Stimulated activated naive CD8-positive, alpha-beta T cell treated with anti-CD3 and anti-CD28 coated beads, Interleukin-15, Interleukin-2, amounts not matched to agents 100 U/mL and 50 U/mL, for 24 hours (primary cell): ENCODE measurements around the gene KIF13A.
"Not testable (repeated sequence)": the region's sequence is repeated elsewhere in the genome, so short reads cannot be mapped to it uniquely, and the experiment has no call there.

Source experiments
- ATAC-seq: fragments of 150-1000 bp; cut with Tn5 transposase; one replicate; pipeline ENCODE4 v1.10.0; 2021
- DNase-seq: peaks from one replicate; pipeline ENCODE4 v3.0.0; 2021

The KIF13A gene

DNA sequence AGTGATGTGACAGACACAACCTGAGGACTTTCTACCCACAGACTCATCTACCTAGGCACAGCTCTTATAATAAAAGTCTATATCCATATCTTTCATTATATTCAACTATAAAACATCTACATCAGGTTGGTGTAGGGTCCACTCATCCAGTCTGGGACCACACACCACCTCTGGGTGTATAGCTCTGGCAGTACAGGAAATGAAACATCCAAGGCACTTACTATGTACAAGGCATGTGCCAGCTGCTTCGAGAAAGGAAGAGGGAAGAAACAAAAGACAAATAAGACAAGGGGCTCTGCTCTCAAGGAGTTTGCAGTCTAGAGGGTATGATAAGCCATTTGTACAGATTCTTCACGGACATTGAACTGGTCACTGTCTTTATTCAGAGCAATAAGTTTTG is 18.6 kb downstream of the KIF13A start:
- DNase-seq (no peak), ATAC-seq (no peak)

DNA sequence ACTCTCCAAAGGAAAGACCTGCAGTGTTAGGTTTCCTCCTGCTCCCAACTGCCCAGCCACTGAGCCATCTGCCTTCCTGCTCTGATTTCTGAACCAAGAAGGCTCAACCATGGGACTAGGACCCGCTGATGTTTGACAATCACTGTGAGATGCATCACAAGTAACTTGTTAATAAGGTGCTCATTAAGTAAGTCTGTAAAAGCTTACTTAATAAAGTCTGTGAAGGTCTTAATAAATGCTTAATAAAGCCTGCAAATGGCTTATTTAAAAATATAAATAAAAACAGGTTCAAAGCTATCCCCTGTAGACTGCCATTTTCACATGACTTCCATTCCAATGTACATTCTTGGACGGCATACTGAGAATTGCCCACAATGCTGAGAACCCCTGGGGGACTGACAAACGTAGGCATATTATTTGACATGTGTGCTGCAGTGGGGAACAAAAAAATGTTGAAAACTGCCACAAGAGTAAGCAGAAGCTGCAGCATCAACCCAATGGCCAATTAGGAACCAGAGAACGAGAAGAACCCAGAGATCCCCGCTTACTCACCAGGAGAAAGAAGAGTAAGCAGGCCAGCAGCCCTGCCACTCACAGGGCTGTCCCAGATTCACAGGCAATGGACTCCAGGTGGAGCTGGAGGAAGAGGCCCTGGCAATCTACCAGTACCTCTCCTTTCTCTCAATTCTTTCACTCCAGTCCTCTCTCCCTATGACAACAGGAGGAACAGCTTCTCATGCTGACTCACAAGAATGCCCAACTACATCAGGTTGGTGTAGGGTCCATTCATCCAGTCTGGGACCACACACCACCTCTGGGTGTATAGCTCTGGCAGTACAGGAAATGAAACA is 19.5 kb downstream of the KIF13A start:
- DNase-seq (no peak), ATAC-seq (no peak)

DNA sequence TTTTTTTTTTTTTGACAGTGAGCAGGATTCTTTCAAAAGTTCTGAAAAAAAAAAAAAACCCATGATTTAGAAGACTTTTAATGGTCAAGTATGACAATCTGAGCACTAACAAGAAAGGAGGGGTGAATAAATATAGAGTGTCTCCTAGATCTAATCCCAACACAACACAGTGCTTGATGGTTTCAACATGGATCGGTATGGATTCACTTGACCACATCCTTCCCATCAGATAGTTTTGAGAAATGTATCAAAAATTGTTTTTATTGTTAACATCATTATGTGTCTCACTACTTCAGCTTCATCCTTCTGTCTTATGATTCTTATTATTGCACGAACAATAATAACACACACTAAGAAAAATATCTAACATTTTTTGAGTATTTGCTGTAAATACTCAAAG is 21.0 kb downstream of the KIF13A start:
- ATAC-seq (no peak), DNase-seq (no peak)

DNA sequence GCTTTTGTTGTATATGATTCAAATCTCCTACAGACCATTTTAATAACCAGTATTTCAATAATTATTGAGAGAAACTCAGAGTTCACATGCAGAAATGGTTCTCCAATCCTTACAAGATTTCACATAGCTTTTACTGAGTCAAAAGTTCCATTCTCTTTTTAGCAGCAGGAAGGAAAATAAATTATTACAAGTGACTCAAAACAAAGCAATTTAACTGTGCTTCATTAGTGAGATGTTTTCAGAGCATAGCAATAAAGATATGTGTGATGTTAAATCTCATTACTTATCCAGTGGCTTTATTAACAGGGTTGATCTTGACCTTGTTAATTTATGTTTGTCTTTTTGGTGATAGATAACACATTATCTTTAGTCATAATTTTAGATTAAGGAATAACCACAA is 22.0 kb downstream of the KIF13A start:
- ATAC-seq (no peak), DNase-seq (no peak)

DNA sequence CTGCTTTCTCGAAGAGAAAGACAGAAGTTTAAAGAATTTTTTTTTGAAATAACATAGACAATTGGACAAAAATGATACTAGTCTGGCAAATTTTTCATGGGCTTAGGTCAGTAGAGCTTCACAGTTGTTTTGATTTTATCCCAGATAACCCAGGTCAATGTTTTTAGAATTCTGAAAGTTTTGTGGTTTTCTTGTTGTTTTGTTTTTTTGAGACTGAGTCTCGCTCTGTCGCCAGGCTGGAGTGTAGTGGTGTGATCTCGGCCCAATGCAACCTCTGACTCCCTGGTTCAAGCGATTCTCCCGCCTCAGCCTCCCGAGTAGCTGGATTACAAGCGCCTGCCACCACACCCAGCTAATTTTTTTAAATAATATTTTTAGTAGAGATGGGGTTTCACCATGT is 22.8 kb downstream of the KIF13A start:
- ATAC-seq: no peak
- no peak for DNase-seq

DNA sequence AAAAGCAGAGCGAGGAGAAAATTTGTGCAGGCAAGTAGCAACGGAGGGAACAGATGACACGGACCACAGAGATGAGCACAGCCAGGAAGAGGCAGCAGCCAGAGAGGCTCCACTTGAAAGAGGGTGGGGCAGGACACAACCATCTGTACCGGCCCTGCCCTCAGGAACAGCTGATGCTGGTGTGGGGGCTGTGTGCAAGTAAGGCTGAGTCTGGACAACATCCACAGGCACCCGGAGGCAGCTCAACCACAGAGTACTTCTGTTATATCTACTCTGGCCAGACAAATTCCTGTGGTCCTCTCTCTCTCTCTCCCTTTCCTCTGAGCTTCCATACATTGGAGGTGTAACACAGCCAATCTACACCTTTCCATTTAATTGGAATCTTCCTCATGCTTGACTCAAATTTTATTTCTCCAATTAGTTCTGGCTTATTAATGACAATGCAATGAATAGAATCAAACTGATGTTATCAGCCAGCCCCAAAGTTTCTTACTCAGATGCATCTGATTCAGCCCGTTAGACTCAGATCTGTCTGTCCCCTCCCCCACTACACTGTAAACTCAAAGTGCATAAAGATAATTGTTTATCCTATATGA is 24.9 kb downstream of the KIF13A start:
- DNase-seq: no peak
- no peak for ATAC-seq

DNA sequence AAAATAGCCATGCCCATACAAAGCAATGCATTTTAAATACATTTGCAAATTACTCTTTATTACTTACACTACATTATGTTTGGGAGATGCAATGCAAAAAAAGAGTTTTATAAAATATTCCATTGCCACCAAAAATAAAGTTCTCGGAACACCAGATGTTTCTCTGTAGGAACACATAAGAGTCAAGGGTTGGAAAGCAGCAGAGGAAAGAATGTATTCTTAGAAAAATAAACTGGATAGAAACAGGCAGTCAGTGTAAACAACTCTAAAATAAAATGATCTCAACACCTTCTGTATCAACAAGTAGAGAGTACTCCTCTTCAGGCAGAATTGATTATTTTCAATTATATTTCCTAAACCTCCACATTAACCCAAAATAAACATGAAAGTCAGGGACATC is 28.1 kb downstream of the KIF13A start:
- DNase-seq (no peak), ATAC-seq (no peak)

DNA sequence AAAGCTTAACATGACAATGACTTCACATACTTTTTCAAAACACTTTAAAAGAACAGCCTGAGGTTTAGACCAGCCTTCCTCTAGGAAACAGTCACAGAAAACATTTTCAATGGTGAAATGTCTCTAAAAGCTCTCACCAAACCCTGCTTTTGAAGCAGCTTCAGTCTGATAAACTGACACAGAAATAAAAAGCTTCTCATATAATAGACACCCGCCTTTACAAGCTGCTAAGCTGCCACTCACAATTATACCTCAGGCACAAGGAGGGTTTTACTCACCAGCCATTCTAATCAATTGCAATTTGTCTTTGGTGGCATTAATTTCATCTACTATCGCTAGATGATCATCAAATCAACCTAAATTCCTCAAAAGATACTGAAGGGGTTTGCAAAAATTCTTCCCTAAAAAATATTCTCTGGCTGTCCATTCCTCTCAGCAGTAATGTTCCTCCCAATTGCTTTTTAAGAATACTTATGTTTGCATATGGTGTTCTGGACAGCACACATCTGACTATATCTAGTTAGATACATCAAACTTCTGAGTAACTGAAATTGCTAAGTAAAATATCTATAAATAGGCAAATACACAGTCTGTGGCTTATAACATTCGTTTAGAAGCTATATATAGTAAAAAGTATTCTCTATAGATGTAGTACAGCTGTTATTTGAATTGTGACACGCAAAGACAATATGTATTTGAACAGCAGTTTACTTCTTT is 29.4 kb downstream of the KIF13A start:
- ATAC-seq (no peak), DNase-seq (no peak)

DNA sequence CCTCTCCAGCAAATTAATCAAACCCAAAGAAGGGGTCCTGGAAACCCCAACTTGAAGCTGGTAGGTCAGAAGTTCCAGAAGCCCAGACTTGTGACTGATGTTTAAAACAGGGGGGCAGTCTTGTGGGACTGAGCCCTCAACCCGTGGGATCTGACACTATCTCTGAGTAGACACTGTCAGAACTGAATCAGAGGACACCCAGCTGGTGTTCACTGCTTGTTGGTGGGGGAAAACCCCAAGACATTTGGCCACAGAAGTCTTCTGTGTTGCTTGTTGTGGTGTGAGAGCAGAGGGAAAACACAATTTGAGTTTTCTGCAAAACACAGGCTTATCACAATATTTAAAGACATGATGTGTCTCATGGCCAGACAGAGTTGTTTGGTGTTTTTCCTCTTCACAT is 29.9 kb downstream of the KIF13A start:
- DNase-seq: no peak

DNA sequence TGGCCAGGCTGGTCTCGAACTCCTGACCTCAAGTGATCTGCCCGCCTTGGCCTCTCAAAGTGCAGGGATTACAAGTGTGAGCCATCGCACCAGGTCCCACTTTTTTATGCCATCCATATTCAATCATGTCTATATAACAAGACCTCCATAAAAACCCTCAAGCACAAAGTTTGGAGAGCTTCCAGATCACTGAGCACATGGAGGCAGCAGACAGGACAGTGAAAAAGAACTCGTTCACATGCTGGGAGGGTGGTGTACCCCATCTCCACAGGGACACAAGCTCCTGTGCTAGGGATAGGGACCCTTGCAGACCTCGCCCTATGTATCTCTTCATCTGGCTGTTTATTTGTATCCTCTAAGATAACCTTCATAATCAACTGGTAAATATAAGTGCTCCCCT is 30.3 kb downstream of the KIF13A start:
- ATAC-seq: no peak
- DNase-seq: no peak

More for the DNA sequence above, 29.9 kb downstream of the KIF13A start:
- ATAC-seq: peak; percentile 43

DNA sequence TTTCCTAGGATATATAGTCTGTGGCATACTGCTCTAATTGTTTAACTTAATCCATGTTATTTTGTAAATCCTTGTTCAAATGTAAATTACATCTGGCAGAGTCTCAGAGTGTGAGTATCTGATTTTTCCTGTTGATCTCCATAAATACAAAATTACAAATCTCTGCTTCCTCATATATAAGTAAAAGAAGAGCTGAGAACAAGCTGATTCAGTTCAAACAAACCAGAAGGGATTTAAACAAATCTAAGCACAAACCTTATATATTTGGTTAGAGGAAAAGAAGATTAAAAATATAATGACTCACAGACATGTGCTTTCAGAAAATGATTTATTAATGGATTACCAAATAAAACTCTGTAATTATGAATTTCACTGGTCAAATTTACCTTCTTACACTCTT is 37.3 kb downstream of the KIF13A start:
- DNase-seq (no peak), ATAC-seq (no peak)

DNA sequence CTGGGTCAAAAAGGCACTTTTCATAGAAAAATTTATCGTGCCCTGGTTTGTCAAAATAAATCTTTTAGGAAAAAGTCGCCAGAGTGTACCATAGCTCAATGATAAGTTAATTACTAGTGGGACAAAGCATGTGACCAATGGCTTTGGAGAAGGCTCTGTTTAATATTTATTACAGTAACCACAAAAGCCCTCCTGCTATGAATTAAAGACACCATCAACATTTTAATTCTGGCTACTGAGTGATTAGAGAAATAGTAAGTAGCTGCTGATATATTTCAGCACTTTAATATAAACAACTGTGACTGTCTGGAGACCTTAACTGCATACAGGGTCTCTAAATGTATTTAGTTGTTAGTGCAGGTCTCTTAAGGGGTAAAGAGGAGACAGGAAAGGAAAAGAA is 38.3 kb downstream of the KIF13A start:
- ATAC-seq (no peak), DNase-seq (no peak)

DNA sequence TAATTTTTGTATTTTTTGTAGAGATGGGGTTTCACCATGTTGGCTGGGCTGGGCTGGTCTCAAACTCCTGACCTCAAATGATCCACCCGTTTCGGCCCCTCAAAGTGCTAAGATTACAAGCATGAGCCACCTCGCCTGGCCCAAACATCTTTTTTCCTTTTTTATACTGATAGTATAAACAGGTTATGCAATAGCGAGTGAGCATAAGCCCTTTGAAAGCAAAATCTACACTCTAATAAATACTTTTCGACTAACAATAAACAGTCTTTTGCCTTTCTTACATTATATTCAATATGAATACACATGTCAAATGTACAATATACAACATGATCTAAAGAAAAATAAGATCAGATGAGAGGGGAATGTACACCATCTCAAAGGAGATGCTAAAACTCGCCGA is 38.7 kb downstream of the KIF13A start:
- DNase-seq (no peak), ATAC-seq (no peak)

DNA sequence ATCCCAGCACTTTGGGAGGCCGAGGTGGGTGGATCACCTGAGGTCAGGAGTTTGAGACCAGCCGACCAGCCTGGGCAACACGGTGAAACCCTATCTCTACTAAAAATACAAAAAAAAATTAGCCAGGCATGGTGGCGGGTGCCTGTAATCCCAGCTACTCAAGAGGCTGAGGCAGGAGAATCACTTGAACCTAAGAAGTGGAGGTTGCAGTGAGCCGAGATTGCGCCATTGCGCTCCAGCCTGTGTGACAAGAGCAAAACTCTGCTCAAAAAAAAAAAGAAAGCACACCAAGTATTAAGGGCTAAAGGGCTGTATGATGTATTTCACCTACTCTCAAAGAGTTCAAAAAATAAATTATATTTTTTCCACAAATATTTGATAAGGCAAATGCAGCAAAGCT is 39.9 kb downstream of the KIF13A start:
- ATAC-seq, DNase-seq: not testable (repeated sequence)

DNA sequence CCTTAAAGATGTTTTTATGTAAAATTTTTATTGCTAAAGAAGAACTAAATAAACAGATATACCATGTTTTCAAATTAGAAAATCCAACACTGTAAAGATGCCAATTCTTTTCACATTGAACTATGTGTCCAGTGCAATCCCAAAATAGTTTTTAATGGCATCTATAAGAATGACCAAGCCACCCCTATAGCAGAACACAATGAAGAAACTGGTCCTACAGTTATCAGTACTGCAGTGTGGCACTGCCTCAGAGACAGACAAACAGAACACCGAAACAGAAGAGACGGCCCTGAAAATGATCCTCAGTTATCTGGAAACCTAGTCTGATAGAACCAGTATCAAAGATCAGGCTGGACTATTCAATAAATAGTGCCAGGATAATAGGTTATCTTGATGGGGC is 41.9 kb downstream of the KIF13A start:
- ATAC-seq (no peak), DNase-seq (no peak)

DNA sequence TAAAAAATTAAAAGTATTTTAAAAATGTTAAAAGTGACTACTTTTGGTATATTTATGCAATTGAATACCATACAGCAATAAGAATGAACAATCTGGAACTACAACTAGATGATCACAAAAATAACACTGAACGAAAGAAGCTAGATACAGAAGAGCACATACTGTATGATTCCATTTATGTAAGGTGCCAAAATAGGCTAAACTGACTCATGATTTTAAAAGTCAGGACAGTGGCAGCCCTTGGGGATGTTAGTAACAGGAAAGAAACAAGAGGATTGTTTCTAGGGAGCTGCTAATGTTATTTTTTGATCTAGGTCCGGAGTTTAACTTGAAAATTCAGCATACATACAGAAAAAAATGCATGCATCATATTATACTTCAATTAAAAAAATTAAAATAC is 42.3 kb downstream of the KIF13A start:
- no peak for DNase-seq
- no peak for ATAC-seq

DNA sequence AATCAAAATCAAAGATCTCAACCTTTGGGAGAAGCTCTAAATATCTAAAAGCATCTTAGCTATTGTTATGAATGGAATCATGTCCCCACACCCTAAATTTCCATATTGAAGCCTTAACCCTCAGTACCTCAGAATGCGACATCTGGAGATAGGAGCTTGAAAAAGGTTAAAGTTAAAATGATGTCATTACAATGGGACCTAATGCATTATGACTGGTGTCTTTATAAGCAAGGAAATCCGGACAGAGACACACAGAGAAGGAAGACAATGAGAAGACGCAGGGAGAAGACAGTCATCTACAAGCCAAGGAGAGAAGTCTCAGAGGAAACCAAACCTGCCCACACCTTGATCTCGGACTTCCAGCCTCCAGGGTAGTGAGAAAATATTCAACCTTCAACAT is 46.1 kb downstream of the KIF13A start:
- ATAC-seq (no peak), DNase-seq (no peak)

DNA sequence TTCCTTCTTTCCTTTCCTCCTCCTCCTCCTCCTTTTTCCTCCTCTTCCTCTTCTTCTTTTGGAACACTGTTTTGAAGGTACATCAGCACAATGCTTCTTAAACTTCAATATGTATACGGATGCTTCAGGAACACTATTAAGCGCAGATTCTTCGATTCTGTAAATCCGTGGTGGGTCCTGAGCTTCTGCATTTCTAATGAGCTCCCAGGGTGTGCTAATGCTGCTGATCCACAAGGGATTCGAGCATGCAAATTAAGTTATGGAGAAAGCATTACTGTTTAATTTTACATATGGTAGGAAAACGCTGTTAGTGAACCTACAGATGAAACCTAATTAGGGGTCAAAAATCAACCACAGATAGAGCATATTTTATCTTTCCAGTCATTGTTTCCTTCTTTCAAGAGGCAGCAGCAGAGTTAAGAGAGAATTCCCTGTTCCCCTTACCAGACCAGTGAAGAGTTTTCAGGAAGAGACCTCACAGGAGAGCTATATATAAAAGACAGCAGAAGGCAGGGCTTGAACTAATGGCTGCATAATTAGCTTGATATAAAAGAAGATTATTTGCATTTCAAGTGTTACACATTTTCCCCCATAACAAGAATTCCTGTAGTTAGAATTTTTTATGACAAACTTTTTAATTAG is 47.2 kb downstream of the KIF13A start:
- ATAC-seq (no peak), DNase-seq (no peak)

DNA sequence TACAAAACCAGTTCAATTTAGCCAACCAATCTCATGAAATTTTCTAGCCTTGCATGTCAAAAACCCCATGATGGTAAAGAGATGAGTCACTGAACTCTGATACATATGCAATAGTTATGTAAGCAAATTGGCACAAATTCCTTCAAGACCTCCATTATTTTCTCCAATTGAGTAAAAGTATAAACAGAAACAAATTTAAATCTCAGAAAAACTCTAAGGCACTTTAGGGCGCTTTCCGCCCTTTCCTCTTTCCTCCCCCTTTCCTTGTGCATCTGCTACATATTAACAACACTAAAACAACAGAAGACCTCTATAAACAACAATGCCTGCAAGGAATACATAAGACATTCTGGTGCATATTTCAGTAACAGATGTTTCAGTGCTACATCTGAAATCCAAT is 48.5 kb downstream of the KIF13A start:
- DNase-seq (no peak), ATAC-seq (no peak)

DNA sequence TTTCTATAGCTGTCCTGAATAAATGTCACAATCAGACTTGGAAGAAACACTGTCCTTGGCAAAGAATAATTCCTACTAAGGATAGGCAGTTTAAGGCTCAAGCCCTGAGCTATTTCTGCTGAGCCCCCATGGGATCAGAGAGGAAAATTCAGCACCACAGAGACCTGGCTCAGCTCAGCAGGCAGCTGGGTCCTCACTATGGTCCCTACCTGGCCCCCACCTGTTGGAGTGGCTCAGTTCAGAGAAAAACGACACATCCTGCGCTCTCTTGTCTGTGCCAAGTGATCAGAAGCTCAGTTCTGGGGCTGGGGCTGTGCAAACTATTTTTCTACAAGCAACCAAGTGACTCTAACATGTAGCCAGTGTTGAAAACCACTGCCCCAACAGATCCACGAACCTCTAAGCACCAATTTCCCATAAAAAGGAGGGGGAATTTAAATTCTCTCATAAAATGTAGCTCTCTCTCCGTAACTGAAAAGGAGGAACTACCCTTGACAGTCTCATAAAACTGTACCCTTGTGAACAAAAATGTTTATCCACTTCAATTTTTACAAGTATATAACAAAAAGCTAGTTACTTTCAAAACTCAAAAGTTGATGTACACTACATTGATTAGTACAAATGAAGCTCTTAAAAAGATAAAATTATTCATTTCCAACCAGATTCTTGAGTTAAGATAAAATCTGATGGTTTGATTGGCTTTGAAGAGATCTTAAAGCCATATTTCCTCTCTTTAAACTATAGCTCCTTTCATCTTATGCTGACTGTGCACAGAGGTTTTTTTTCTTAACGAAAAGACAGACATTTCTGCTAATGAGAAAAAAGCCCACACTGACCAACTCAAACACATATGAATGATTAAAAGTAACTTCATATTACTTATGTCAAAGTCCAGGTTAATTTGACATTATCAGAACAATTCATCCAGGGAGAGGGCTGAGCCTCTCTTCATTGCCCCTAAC is 52.0 kb downstream of the KIF13A start:
- no peak for ATAC-seq
- DNase-seq: no peak

DNA sequence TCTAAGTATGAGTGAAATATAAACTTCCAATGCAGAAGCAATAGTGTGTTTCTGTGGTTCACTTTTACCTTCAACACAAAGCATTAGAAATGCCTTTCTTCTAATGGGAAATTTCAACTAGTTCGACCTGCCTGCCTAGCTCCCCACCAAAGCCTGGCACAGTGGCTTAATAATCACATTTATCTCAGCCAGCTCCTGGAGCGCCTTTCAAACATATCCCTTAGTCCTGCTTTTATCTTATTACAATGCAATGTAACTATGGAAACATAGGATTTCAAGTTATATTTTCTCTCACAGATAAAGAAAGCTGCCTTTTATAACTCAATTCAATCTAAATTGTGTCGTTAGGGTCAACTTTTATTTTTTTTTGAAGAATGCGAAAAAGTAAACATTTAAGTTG is 53.7 kb downstream of the KIF13A start:
- no peak for ATAC-seq
- no peak for DNase-seq
